Frontal cortex (tissue), 4 donors: Measurements from ENCODE around the gene SUV39H1. TPM values are rescaled to one million over a fixed set of nuclear protein-coding genes. Genes with fewer than 3 reads are reported as not detected.
"Not testable (repeated sequence)": the region's sequence is repeated elsewhere in the genome, so short reads cannot be mapped to it uniquely, and the experiment has no call there.

ENCODE experiments used
- DNase-seq, 2 donors: peaks; one replicate each; pipeline ENCODE4 v3.0.0; 2012; ENCODE audit warnings: low spot score in 2 of 2
- FAIRE-seq: peaks from 2 replicates; lab custom pipeline; 2012; peaks lifted over from hg19 to GRCh38; lab: Jason Lieb, UNC
- total RNA-seq: library from RNA; depleted of rRNA; stranded (reverse); fragments of >200 nt; gene quantifications from one replicate; pipeline ENCODE4 v1.2.3, GENCODE V29; 2014
- donor health status: control.
- donor health status: control.
- donor health status: control.

Gene SUV39H1
- 2.9 TPM for total RNA-seq

- DNase-seq, result peak; percentile 92 to 94
- no peak for FAIRE-seq
Measured at GRCh38 chrX:48696301-48696908, at the start of gene SUV39H1. SUV39H1 (plus strand) TSS chrX:48696734; CDS start chrX:48696785, 51 bp downstream.

- FAIRE-seq (no peak), DNase-seq (peak in 1 of 2 donors; percentile 24)
Measured at GRCh38 chrX:48648336-48648751, 48.2 kb upstream of the SUV39H1 start.

- no peak for DNase-seq
- no peak for FAIRE-seq
Measured at GRCh38 chrX:48649102-48649501, 47.4 kb upstream of the SUV39H1 start.

- not testable (repeated sequence) for DNase-seq, FAIRE-seq
Measured at GRCh38 chrX:48652055-48652579, 44.4 kb upstream of the SUV39H1 start.

GRCh38 chrX:48654746-48655145 lies 41.8 kb upstream of the SUV39H1 start:
- DNase-seq, FAIRE-seq: not testable (repeated sequence)

- DNase-seq, FAIRE-seq: not testable (repeated sequence)
Measured at GRCh38 chrX:48659686-48660085, 36.8 kb upstream of the SUV39H1 start.

- FAIRE-seq (no peak), DNase-seq (no peak)
Measured at GRCh38 chrX:48663241-48663640, 33.3 kb upstream of the SUV39H1 start.

GRCh38 chrX:48664156-48664555 lies 32.4 kb upstream of the SUV39H1 start:
- FAIRE-seq (no peak), DNase-seq (no peak)

- DNase-seq, result no peak
- FAIRE-seq, result no peak
Measured at GRCh38 chrX:48665991-48666390, 30.5 kb upstream of the SUV39H1 start.

GRCh38 chrX:48666649-48667048 lies 29.9 kb upstream of the SUV39H1 start:
- DNase-seq (no peak), FAIRE-seq (no peak)

- FAIRE-seq (no peak), DNase-seq (no peak)
Measured at GRCh38 chrX:48667509-48667908, 29.0 kb upstream of the SUV39H1 start.

- DNase-seq, result not testable (repeated sequence)
Measured at GRCh38 chrX:48668187-48668586, 28.3 kb upstream of the SUV39H1 start.

GRCh38 chrX:48676106-48676892 lies 20.2 kb upstream of the SUV39H1 start:
- DNase-seq (peak; percentile 90 to 93), FAIRE-seq (no peak)

More at GRCh38 chrX:48668187-48668586, 28.3 kb upstream of the SUV39H1 start:
- FAIRE-seq, result not testable (repeated sequence)

- DNase-seq (no peak), FAIRE-seq (no peak)
Measured at GRCh38 chrX:48676893-48677270, 19.7 kb upstream of the SUV39H1 start.

- FAIRE-seq (no peak), DNase-seq (no peak)
Measured at GRCh38 chrX:48677516-48677915, 19.0 kb upstream of the SUV39H1 start.

GRCh38 chrX:48680467-48680866 lies 16.1 kb upstream of the SUV39H1 start:
- not testable (repeated sequence) for FAIRE-seq, DNase-seq

GRCh38 chrX:48680925-48681324 lies 15.6 kb upstream of the SUV39H1 start:
- not testable (repeated sequence) for FAIRE-seq, DNase-seq

- no peak for FAIRE-seq
- DNase-seq, result no peak
Measured at GRCh38 chrX:48681539-48682183, 14.9 kb upstream of the SUV39H1 start.

GRCh38 chrX:48682795-48683194 lies 13.7 kb upstream of the SUV39H1 start:
- FAIRE-seq, DNase-seq: not testable (repeated sequence)

GRCh38 chrX:48683411-48683982 lies 13.0 kb upstream of the SUV39H1 start, which contains the start of gene WAS:
WAS (plus strand) TSS chrX:48683799; CDS start chrX:48683854, 55 bp downstream.
- FAIRE-seq (no peak), DNase-seq (no peak)
